HCT116 (cell line): ENCODE data around the gene ACTRT3. TPM values are rescaled to one million over a fixed set of nuclear protein-coding genes. Genes with fewer than 3 reads are reported as not detected.

Experiments
- ATAC-seq: fragments of 200-7000 bp; cut with Tn5 transposase; 2 replicates; pipeline ENCODE4 v1.9.1; 2020; ENCODE audit warnings: mild to moderate bottlenecking, moderate library complexity
- BruUV-seq: library from RNA; stranded (reverse); fragments of 400-500 nt; replicated peaks from 2 replicates; lab custom pipeline; 2021; lab: Mats Ljungman, UMichigan
- CTCF ChIA-PET: fragments of 300-600 bp; sonication (Branson Sonifier 250); formaldehyde crosslinking; loops from one replicate; lab custom pipeline; 2021; ENCODE audit warnings: antibody characterized with exemption; lab: Charles Lee
- POLR2A ChIA-PET: fragments of 300-600, 350-600 bp; sonication (Branson Sonifier 250); formaldehyde crosslinking; loops from one replicate; lab custom pipeline; 2021; ENCODE audit warnings: antibody characterized with exemption; lab: Charles Lee
- RAD21 ChIA-PET, 2 experiments: fragments of 300-600 bp; sonication (Branson Sonifier 250); formaldehyde crosslinking; loops; one replicate each; lab custom pipeline; 2023; ENCODE audit warnings: low total read pairs in 2 of 2; ENCODE audit not compliant: uncharacterized antibody in 2 of 2, unreplicated experiment in 2 of 2, low non-redundant PET in 1 of 2; lab: Charles Lee
- DNase-seq: peaks from one replicate; pipeline ENCODE4 v3.0.0-alpha.2; 2010; ENCODE audit warnings: low read depth, low spot score
- H2AFZ ChIP-seq: fragments of 200-600 bp; shearing (Covaris generic), sonication (generic); 2 replicates; pipeline ENCODE4 v1.6.1; 2017; ENCODE audit warnings: low read depth, mixed run types, mixed read lengths, antibody characterized with exemption, low read length; ENCODE audit not compliant: poor library complexity, severe bottlenecking
- H3K27ac ChIP-seq: 2 replicates; pipeline ENCODE4 v1.5.1; 2012; ENCODE audit warnings: low read depth, low read length
- H3K27me3 ChIP-seq: fragments of 200-600 bp; sonication (generic); 2 replicates; pipeline ENCODE4 v1.6.1; 2016; ENCODE audit warnings: mixed run types, low read length, mixed read lengths; ENCODE audit not compliant: insufficient read depth
- H3K36me3 ChIP-seq, 2 experiments: fragments of 200-500 bp in 1 of 2; fragments of 200-600 bp in 1 of 2; sonication (Bioruptor generic) in 1 of 2; sonication (generic) in 1 of 2; 2 replicates each; pipeline versions ENCODE4 v1.5.1 to v1.6.1; 2014 to 2016; ENCODE audit warnings: low read length in 2 of 2, inconsistent platforms in 1 of 2, mixed read lengths in 1 of 2, mixed run types in 1 of 2; ENCODE audit not compliant: insufficient read depth in 2 of 2, control insufficient read depth in 1 of 2
- H3K4me1 ChIP-seq, 2 experiments: fragments of 200-600 bp in 1 of 2; sonication (generic) in 1 of 2; 2 replicates each; pipeline versions ENCODE4 v1.5.1 to v1.6.1; 2012 to 2017; ENCODE audit warnings: low read length in 2 of 2, inconsistent platforms in 1 of 2, mild to moderate bottlenecking in 1 of 2, mixed read lengths in 1 of 2, mixed run types in 1 of 2, moderate library complexity in 1 of 2; ENCODE audit not compliant: insufficient read depth in 2 of 2, control insufficient read depth in 1 of 2
- H3K4me2 ChIP-seq: fragments of 200-600 bp; sonication (generic); 2 replicates; pipeline ENCODE4 v1.6.1; 2017; ENCODE audit warnings: mixed run types, low read length, mixed read lengths
- H3K4me3 ChIP-seq, 2 experiments: fragments of 200-600 bp in 1 of 2; sonication (generic) in 1 of 2; replicated peaks in 1 of 2; 2 replicates each; pipeline ENCODE4 v1.5.1; 2011 to 2016; ENCODE audit warnings: low read length in 2 of 2, control low read depth in 1 of 2, low read depth in 1 of 2, mild to moderate bottlenecking in 1 of 2, mixed read lengths in 1 of 2, mixed run types in 1 of 2
- H3K79me2 ChIP-seq: fragments of 200-600 bp; sonication (generic); 2 replicates; pipeline ENCODE4 v1.6.1; 2017; ENCODE audit warnings: mild to moderate bottlenecking, mixed run types, low read length, moderate library complexity, mixed read lengths; ENCODE audit not compliant: insufficient read depth
- H3K9ac ChIP-seq: fragments of 200-600 bp; sonication (generic); 2 replicates; pipeline ENCODE4 v1.6.1; 2016; ENCODE audit warnings: low read length, mixed read lengths
- H3K9me2 ChIP-seq: fragments of 200-600 bp; sonication (generic), shearing (Covaris generic); 2 replicates; pipeline ENCODE4 v1.6.1; 2017; ENCODE audit warnings: mixed run types, mild to moderate bottlenecking, moderate library complexity; ENCODE audit not compliant: insufficient read depth
- H3K9me3 ChIP-seq, 2 experiments: fragments of 200-500 bp in 1 of 2; fragments of 200-600 bp in 1 of 2; sonication (Bioruptor generic) in 1 of 2; sonication (generic) in 1 of 2; 2 replicates each; pipeline ENCODE4 v1.6.1; 2014 to 2017; ENCODE audit warnings: low read length in 2 of 2, mixed read lengths in 2 of 2, inconsistent platforms in 1 of 2, low read depth in 1 of 2, mild to moderate bottlenecking in 1 of 2, mixed run types in 1 of 2, moderate library complexity in 1 of 2; ENCODE audit not compliant: control insufficient read depth in 1 of 2, insufficient read depth in 1 of 2
- H4K20me1 ChIP-seq: fragments of 200-600 bp; sonication (generic), shearing (Covaris generic); 2 replicates; pipeline ENCODE4 v1.6.1; 2017; ENCODE audit warnings: mixed run types, mild to moderate bottlenecking, moderate library complexity; ENCODE audit not compliant: insufficient read depth
- CBX3 ChIP-seq: IDR thresholded peaks from 2 replicates; pipeline ENCODE4 v1.6.1; 2012; ENCODE audit warnings: low read depth
- ELF1 ChIP-seq: IDR thresholded peaks from 2 replicates; pipeline ENCODE4 v1.6.1; 2012; ENCODE audit warnings: low read depth, borderline replicate concordance
- POLR2A ChIP-seq: IDR thresholded peaks from 2 replicates; pipeline ENCODE4 v1.7.0; 2011; ENCODE audit warnings: borderline replicate concordance; ENCODE audit not compliant: insufficient read depth, insufficient read length; ENCODE audit errors: extremely low read depth
- POLR2AphosphoS5 ChIP-seq: IDR thresholded peaks from 2 replicates; pipeline ENCODE4 v1.6.1; 2011; ENCODE audit warnings: mild to moderate bottlenecking, low read depth, low read length, moderate library complexity
- RAD21 ChIP-seq: IDR thresholded peaks from 2 replicates; pipeline ENCODE4 v1.6.1; 2012; ENCODE audit warnings: low read depth, mild to moderate bottlenecking
- SIN3A ChIP-seq: IDR thresholded peaks from 2 replicates; pipeline ENCODE4 v1.6.1; 2012; ENCODE audit warnings: low read depth
- SP1 ChIP-seq: IDR thresholded peaks from 2 replicates; pipeline ENCODE4 v1.6.1; 2012; ENCODE audit warnings: low read depth
- SRF ChIP-seq: IDR thresholded peaks from 2 replicates; pipeline ENCODE4 v1.6.1; 2012; ENCODE audit warnings: low read depth
- YY1 ChIP-seq: IDR thresholded peaks from 2 replicates; pipeline ENCODE4 v1.6.1; 2011; ENCODE audit warnings: low read length, low read depth, moderate library complexity, mild to moderate bottlenecking; ENCODE audit not compliant: insufficient replicate concordance; ENCODE audit errors: extremely low read depth
- ZFX ChIP-seq: fragments of 450-650 bp; IDR thresholded peaks from 2 replicates; pipeline ENCODE4 v1.6.1; 2017
- ZNF274 ChIP-seq: fragments of 200-500 bp; sonication (Bioruptor generic); IDR thresholded peaks from 2 replicates; pipeline ENCODE4 v1.6.1; 2014; ENCODE audit warnings: mild to moderate bottlenecking, low read depth, low read length, inconsistent platforms
- intact Hi-C: fragments of 100-400 bp; cut with micrococcal nuclease; formaldehyde crosslinking; loops from 2 replicates; pipeline ENCODE4 v1.10.0; 2022
- total RNA-seq: library from RNA; stranded (reverse); gene quantifications from one replicate; pipeline ENCODE4 v1.2.1, GENCODE V29; 2021; ENCODE audit not compliant: unreplicated experiment
- TF ChIP-seq, protein P1 (sequence below): IDR thresholded peaks from 2 replicates; pipeline ENCODE4 v1.6.1; 2012
- TF ChIP-seq, protein P2 (sequence below): IDR thresholded peaks from 2 replicates; pipeline ENCODE4 v1.6.1; 2012
- TF ChIP-seq, protein P3 (sequence below), 3 experiments: fragments of 200-600 bp in 1 of 3; sonication (generic) in 1 of 3; IDR thresholded peaks in 2 of 3; conservative IDR thresholded peaks in 1 of 3; 2 replicates each; pipeline ENCODE4 v1.5.1; 2012 to 2017; ENCODE audit warnings: low read depth in 2 of 3, low read length in 2 of 3, antibody characterized with exemption in 1 of 3, borderline replicate concordance in 1 of 3, control low read depth in 1 of 3, mild to moderate bottlenecking in 1 of 3, mixed read lengths in 1 of 3, mixed run types in 1 of 3, moderate library complexity in 1 of 3; ENCODE audit not compliant: insufficient read depth in 1 of 3

ACTRT3 gene
- total RNA-seq, 1 experiment from 2014 or later = 1.2 TPM

DNA sequence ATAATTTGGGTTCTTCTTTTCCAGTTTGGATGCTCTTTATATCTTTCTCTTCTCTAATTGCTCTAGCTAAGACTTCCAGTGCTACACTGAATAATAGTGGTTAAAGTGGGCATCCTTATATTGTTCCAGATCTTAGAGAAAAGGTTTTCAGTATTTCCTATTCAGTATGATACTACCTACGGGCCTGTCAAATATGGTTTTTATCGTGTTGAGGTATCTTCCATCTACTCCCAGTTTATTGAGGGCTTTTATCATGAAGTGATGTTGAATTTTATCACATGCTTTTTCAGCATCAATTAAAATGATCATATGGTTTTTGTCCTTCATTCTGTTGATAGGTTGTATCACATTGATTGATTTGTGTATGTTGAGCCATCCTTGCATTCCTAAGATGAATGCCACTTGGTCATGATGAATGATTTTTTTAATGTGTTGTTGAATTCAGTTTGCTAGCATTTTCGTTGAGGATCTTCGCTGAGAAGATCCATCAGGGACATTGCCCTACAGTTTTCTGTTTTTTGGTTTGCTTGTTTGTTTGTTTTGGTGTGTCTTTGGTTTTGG lies 46.3 kb upstream of the ACTRT3 start:
- Histone ChIP-seq H4K20me1 (no peaks in the 10 kb centered on the region), H3K36me3 (no peaks in the 10 kb centered on the region), H2AFZ (no peak overlapping the region), H3K9ac (no peak overlapping the region), H3K4me3 (no peak overlapping the region), H3K4me1 (no peaks in the 10 kb centered on the region), H3K9me3 (no peaks in the 10 kb centered on the region), H3K4me2 (no peak overlapping the region), H3K27me3 (no peaks in the 10 kb centered on the region), H3K27ac (no peak overlapping the region), H3K79me2 (no peaks in the 10 kb centered on the region), H3K9me2 (no peaks in the 10 kb centered on the region)
- BruUV-seq = no TSS peak
- no peak for ATAC-seq
- ChIA-PET CTCF (no interaction called here), POLR2A (no interaction called here), RAD21 (no interaction called here)
- DNase-seq = no peak
- intact Hi-C loops = no loop called here
- TF ChIP-seq POLR2A (no peak), CBX3 (no peak; the same call in 1 of the 2 replicates), YY1 (no peak), POLR2AphosphoS5 (no peak), ELF1 (no peak), SRF (no peak), SIN3A (no peak), RAD21 (no peak), SP1 (no peak), ZNF274 (no peak), ZFX (no peak)
- TF ChIP-seq, protein P1, sequence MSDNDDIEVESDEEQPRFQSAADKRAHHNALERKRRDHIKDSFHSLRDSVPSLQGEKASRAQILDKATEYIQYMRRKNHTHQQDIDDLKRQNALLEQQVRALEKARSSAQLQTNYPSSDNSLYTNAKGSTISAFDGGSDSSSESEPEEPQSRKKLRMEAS = no peak
- TF ChIP-seq, protein P2, sequence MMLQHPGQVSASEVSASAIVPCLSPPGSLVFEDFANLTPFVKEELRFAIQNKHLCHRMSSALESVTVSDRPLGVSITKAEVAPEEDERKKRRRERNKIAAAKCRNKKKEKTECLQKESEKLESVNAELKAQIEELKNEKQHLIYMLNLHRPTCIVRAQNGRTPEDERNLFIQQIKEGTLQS = no peak
- TF ChIP-seq, protein P3, sequence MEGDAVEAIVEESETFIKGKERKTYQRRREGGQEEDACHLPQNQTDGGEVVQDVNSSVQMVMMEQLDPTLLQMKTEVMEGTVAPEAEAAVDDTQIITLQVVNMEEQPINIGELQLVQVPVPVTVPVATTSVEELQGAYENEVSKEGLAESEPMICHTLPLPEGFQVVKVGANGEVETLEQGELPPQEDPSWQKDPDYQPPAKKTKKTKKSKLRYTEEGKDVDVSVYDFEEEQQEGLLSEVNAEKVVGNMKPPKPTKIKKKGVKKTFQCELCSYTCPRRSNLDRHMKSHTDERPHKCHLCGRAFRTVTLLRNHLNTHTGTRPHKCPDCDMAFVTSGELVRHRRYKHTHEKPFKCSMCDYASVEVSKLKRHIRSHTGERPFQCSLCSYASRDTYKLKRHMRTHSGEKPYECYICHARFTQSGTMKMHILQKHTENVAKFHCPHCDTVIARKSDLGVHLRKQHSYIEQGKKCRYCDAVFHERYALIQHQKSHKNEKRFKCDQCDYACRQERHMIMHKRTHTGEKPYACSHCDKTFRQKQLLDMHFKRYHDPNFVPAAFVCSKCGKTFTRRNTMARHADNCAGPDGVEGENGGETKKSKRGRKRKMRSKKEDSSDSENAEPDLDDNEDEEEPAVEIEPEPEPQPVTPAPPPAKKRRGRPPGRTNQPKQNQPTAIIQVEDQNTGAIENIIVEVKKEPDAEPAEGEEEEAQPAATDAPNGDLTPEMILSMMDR (IDR thresholded peaks at IDR 0.05 in 2 of 3, conservative IDR thresholded peaks at IDR 0.05 in 1 of 3; ENCODE audit: borderline replicate concordance in 1 of 3, insufficient read depth in 1 of 3, low read depth in 2 of 3, low read length in 2 of 3) = no peak
